Measurements from ENCODE around the gene TBX6.
A peak's percentile ranks its signal among the peaks of the same experiment; 100 is the strongest.
"Not testable (repeated sequence)": the region's sequence is repeated elsewhere in the genome, so short reads cannot be mapped to it uniquely, and the experiment has no call there.

The TBX6 gene, protein sequence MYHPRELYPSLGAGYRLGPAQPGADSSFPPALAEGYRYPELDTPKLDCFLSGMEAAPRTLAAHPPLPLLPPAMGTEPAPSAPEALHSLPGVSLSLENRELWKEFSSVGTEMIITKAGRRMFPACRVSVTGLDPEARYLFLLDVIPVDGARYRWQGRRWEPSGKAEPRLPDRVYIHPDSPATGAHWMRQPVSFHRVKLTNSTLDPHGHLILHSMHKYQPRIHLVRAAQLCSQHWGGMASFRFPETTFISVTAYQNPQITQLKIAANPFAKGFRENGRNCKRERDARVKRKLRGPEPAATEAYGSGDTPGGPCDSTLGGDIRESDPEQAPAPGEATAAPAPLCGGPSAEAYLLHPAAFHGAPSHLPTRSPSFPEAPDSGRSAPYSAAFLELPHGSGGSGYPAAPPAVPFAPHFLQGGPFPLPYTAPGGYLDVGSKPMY

DNA sequence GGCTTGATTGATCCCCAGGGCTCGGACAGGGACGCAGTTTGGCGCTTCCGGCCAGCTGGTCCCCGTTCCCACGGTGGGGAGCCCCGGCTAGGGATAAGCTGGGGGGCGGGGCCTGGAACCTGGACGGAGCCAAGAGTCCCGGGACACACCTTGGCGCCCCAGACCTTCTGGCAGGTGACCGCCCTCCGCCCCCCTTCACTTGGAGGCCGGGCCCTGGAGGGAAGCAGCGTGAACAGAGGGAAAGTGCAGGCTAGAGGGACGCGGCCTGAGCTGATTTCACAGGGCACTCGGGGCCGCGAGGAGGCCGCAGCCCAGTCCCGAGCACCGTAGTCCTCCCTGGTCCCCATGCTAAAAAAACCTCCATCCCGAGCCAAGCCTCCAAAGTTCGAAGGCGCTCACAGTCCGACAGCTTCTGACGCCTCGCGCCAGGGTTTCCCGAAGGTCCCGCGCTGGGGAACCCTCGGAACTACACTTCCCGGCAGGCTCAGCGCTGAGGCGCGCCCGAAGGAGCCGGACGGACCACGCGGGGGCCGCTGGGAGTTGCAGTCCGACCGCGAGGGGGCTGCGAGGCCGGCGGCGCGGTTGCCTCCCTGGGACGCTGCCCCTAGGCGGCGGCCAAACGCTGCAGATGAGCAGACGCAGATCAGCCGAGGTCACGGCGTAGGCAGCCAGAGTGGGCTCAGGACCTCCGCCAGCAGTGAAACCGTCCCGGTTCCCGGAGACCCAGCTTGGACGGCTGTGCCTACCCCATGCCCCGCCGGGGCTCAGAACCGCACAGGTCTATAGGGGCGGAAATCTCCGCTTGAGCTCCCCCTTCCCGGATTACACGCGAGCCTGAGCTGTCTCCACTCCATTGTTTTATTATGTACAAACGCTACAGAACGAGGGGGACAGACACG is at the start of gene TBX6:
TBX6 (minus strand) TSS at position 451 of the 899 bp plus-strand sequence. CDS start 731 bp downstream, outside the sequence.
- DNase-seq (ENCODE audit: low read depth), result peak; percentile 94

GRCh38 chr16:30139583-30140481 is 48.1 kb upstream of the TBX6 start:
- DNase-seq (ENCODE audit: low read depth), result no peak

GRCh38 chr16:30137897-30138296 is 46.2 kb upstream of the TBX6 start:
- DNase-seq (ENCODE audit: low read depth), result no peak

DNA sequence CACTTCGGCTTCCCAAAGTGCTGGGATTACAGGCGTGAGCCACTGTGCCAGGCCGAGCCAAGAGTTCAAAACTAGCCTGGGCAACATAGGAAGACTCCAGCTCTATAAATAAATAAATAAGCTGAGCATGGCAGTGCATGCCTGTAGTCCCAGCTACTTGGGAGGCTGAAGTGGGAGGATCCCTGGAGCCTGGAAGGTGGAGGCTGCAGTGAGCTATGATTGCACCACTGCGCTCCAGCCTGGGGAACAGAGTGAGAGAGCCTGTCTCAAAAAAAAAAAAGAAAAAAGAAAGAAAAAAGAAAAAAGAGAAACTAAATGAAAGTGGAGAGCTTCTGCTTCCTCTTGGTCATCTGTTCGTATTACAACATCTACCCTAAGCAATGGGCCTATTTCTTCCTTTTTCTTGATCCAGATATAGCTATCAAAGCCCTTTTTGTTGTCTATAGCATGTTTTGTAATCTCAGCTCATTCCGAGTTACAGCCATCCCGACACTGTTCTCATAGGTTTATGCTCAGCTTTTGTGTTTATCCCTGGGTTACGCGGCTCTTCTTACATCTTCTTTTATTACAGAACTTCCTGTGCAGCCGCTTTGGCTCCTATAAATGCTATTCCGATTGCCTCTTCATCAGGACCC is 45.4 kb upstream of the TBX6 start:
- no peak for DNase-seq (ENCODE audit: low read depth)

DNA sequence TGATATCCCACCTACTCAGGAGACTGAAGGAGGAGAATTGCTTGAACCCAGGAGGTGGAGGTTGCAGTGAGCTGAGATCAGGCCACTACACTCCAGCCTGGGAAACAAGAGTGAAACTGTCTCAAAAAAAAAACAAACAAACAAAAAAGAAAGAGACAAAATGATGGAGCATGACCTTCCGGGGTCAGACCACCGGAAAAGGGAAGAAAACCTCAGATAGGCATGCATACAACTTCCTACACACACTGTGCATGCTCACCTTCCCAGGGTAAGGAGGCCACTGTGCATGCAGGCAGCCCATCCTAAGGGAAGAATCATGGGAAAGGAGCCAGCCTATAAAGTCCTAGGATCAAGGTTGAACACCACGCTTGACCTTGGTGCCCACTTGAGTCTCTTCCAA is 40.9 kb upstream of the TBX6 start:
- DNase-seq (ENCODE audit: low read depth), result no peak

- no peak for DNase-seq (ENCODE audit: low read depth)
These were observed 40.2 kb upstream of the TBX6 start for GRCh38 chr16:30131869-30132475.

DNA sequence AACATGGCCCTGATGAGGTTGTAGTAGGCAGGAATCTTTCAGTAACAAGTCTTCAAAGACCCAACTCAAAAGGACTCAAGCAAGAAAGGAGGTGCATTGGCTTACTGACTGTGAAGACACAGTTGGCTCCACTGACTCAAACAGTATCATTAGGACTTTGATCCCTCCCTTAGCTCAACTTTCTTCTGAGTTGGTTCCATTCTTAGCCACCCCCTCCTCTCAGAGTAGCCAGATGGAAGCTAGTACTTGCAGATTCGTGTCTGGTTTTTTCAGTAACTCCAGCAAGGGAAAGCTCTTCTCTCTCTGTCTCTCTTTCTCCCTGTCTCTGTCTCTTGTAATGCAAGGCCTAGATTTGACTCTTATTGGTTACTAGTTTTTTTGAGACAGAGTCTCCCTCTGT is 36.3 kb upstream of the TBX6 start:
- no peak for DNase-seq (ENCODE audit: low read depth)

DNA sequence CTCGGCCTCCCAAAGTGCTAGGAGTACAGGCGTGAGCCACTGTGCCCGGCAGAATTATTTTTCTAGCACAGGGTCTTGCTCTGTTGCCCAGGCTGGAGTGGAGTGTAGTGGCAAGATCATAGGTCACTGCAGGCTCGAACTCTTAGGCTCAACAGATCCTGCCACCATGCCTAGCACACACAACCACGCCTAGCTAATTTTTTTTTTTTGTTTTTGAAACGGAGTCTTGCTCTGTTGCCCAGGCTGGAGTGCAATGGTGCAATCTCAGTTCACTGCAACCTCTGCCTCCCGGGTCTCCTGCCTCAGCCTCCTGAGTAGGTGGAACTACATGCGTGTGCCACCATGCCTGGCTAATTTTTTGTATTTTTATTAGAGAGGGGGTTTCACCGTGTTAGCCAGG is 34.0 kb upstream of the TBX6 start:
- not testable (repeated sequence) for DNase-seq (ENCODE audit: low read depth)

GRCh38 chr16:30124985-30125379 is 33.3 kb upstream of the TBX6 start:
- DNase-seq (ENCODE audit: low read depth), result no peak

DNA sequence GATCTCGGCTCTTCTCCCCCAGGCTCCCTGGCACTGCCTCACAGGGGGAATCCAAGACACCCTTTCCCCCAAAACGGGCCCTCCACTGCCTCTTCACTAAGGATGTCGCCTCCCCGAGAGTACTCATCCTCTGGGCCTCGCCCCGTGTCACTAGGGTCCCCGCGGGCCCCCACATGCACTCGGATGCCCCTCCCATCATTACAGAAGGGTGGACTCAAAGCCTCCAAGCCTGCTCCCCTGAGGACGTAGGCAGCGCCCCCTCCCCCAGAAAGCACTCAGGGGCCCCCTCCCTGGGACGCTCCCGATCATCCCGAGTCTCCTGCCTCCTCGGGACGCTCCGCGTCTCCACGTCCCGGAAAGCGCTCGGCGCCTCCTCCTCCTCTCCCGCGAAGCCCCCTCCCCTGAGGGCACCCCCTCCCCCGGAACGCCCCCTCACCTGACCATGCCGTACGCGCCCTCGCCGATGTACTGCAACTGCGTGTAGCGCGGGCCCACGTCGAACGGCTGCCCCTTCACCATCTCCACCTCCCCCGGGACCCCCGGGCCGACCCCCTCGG is 31.0 kb upstream of the TBX6 start:
- DNase-seq (ENCODE audit: low read depth), result no peak

DNA sequence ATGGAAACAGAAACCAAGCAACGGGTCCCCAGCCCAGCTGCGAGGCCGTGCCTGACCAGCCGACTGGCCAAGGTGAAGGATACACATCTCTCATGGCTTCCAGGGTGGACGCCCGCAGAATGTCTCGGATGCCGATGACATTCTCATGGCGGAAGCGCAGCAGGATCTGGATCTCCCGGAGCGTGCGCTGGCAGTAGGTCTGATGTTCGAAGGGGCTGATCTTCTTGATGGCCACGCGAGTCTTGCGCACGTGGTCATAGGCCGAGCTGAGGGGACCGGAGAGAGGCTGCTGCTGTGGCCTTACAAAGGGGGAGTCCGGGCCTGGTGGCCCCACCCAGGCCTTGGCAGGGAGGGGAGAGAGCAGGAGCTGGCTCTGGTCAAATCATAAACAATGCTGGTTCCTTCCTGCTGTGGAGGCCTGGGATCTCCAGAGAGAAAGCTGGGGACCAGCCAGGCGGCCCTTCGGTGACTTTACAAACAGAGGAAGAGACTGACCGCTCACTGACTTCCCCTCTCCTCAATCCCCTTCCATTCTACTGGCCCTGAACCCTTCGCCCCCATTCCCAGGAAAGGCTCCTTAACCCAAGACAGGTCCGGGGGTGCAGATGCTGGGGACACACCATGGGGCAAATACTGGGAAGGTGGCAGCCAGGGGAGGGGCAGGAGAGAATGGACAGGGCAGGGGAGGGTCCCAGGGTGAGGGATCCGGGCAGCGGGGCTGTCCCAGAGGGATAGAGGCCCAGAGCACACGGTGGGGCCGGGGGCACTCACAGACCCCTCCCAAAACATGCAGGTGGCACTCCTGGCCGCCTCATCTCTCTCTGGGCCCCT is 30.2 kb upstream of the TBX6 start:
- DNase-seq (ENCODE audit: low read depth), result no peak

- DNase-seq (ENCODE audit: low read depth), result no peak
These were observed 28.8 kb upstream of the TBX6 start for GRCh38 chr16:30120340-30121105.

DNA sequence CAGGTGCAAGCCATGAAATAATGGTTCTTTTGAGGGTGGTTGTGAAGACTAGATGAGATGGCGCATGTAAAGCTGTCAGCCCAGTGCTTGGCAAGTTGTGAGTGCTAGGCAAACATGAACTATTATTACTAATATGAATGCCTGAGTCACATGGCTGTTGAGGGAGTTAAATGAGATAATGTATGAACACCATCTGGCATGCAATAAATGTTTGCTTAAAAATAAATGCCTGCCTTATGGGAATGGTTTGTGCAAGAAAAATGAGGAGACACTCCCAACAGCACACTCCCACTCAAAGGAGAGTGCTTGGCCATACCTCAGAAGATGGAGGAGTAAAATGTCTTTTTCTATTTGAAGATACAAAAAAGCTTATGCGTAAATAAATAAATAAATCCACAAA is 27.7 kb upstream of the TBX6 start:
- DNase-seq (ENCODE audit: low read depth), result no peak

DNA sequence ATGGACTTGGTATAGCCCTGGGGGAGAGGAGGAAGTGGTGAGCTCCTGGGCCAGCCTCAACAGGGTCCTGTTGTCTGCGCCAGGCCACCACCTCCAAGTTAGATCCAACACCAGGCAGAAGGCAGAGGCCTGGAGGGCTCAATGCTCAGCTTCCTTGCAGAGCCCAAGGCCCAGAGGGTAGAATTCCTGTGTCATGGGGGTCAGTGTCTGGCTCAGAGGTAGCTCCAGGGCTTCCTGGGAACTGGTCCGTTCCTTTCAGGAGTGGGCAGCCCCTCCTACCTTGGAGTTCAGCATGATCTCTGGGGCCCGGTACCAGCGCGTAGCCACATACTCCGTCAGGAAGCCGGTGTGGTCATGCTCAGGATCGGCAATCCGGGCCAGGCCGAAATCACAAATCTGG is 26.0 kb upstream of the TBX6 start:
- DNase-seq (ENCODE audit: low read depth), result no peak

DNA sequence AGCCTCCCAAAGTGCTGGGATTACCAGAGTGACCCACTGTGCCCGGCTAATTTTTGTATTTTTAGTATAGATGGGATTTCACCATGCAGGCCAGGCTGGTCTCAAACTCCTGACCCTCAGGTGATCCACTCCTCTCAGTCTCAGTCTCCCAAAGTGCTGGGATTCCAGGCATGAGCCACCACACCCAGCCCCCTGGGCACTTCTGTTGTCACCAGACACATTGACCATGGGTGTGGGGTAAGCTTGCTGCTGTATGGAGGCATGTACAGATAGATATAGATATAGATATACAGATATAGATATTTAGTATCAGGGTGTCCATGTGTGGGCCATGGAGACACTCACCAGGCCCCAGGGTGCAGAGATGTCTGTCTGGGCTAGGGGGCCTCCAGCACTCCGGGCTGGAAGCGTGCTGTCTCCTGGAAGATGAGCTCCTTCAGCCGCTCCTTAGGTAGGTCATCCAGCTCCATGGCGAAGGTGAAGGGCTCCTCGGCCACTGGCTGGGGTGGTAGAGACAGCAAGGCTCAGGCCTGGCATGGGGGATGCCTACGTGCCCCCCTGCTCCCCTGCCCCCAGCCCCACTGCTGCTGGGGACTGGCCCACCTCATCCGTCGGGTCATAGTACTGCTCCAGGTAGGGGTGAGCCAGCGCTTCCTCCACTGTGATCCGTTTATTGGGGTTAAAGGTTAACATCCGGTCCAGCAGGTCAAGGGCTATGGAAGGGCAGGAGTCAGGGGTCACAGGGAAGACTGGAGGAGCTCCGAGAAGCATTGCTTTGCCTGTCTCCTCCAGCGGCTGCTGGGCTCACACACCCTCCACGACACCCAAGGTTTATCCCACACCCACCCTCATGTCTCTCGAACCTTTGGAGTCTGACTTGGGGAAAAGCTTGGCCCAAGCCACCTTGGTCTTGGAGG is 24.8 kb upstream of the TBX6 start:
- DNase-seq (ENCODE audit: low read depth), result no peak

- DNase-seq (ENCODE audit: low read depth), result no peak
These were observed 23.5 kb upstream of the TBX6 start for GRCh38 chr16:30115238-30115637.

DNA sequence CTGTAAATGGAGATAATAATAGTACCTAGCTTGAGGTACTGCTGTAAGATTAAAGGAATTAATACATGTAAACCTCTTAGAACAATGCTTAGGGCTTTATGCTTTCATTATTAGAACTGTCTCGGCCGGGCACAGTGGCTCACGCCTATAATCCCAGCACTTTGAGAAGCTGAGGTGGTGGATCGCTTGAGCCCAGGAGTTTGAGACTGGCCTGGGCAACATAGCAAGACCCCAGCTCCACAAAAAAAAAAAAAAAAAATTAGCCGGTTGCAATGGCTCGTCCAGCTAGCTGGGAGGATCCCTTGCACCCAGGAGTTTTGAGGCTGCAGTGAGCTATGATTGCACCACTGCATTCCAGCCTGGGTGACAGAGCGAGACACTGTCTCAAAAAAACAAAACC is 23.1 kb upstream of the TBX6 start:
- DNase-seq (ENCODE audit: low read depth), result not testable (repeated sequence)

DNA sequence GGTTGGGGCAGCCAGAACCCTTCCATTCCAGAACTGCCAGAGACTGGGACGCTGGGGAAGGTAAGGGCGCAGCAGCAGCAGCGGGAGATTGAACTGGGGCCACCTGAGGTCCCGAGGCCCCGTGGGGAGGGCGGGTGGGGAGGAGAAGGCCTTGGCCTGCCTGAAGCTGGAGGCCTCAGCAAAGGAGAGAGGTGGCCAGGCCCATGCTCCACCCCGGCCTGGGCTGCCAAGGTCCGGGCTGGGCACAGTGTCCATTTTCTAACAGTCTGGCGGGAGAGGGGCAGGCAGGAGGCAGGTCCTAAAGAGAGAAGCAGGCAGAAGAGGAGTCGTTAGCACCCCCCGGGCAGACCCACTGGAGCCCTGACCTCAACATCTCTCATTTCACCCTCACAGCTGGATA is 22.7 kb upstream of the TBX6 start:
- DNase-seq (ENCODE audit: low read depth), result no peak
